SK-N-SH treated with all-trans-retinoic acid at 6 μM for 48 hours (cell line): ENCODE data around the gene TMEM39A.

Experiments
- GLIS3 ChIP-seq: fragments of 250-450 bp; sonication (Bioruptor Pico); IDR thresholded peaks from 2 replicates; pipeline ENCODE4 v1.5.0; 2020; ENCODE audit warnings: mild to moderate bottlenecking, moderate library complexity
- PATZ1 ChIP-seq: fragments of 250-450 bp; sonication (Bioruptor Pico); IDR thresholded peaks from 2 replicates; pipeline ENCODE4 v1.8.0; 2020; ENCODE audit warnings: mild to moderate bottlenecking, moderate library complexity, borderline replicate concordance
- ZC3H10 ChIP-seq: fragments of 250-450 bp; sonication (Bioruptor Pico); IDR thresholded peaks from 2 replicates; pipeline ENCODE4 v1.5.1; 2021; ENCODE audit warnings: mild to moderate bottlenecking, moderate library complexity
- ZFP3 ChIP-seq: fragments of 250-450 bp; sonication (Bioruptor Pico); IDR thresholded peaks from 2 replicates; pipeline ENCODE4 v1.5.0; 2020; ENCODE audit warnings: mild to moderate bottlenecking, moderate library complexity

GRCh38 chr3:119434703-119435102, 28.7 kb downstream of the TMEM39A start:
- TF ChIP-seq ZC3H10 (CRISPR knock-in tag) (no peak), ZFP3 (CRISPR knock-in tag) (no peak), PATZ1 (CRISPR knock-in tag) (no peak), GLIS3 (CRISPR knock-in tag) (no peak)
